HL-60 (cell line): ENCODE results near the gene CALR3.

Experiments
- DNase-seq, 2 experiments: peaks; one replicate each; pipeline ENCODE4 v3.0.0-alpha.2; 2010 to 2020; ENCODE audit warnings: low read depth in 1 of 2, low spot score in 1 of 2
- H3K27ac ChIP-seq: fragments of 250-450 bp; sonication (Bioruptor Pico); replicated peaks from 2 replicates; pipeline ENCODE4 v1.5.1; 2020; ENCODE audit warnings: mild to moderate bottlenecking, moderate library complexity
- H3K27me3 ChIP-seq: fragments of 250-450 bp; sonication (Bioruptor Pico); 2 replicates; pipeline ENCODE4 v1.5.1; 2021; ENCODE audit warnings: mild to moderate bottlenecking, moderate library complexity; ENCODE audit not compliant: insufficient read depth, poor library complexity, severe bottlenecking
- H3K4me3 ChIP-seq: replicated peaks from 2 replicates; pipeline ENCODE4 v1.5.1; 2011; ENCODE audit warnings: mild to moderate bottlenecking, control low read depth, low read length; ENCODE audit not compliant: insufficient read depth
- CTCF ChIP-seq: IDR thresholded peaks from one replicate; pipeline ENCODE4 v1.5.1; 2011; ENCODE audit warnings: low read length, control low read depth, inconsistent platforms; ENCODE audit not compliant: insufficient read depth
- GABPA ChIP-seq: IDR thresholded peaks from 2 replicates; pipeline ENCODE4 v1.6.1; 2012; ENCODE audit warnings: low read depth
- POLR2AphosphoS5 ChIP-seq: IDR thresholded peaks from 2 replicates; pipeline ENCODE4 v1.6.1; 2012; ENCODE audit warnings: low read depth
- REST ChIP-seq: IDR thresholded peaks from 2 replicates; pipeline ENCODE4 v1.6.1; 2012; ENCODE audit warnings: low read depth; ENCODE audit not compliant: insufficient replicate concordance
- SPI1 ChIP-seq: IDR thresholded peaks from 2 replicates; pipeline ENCODE4 v1.6.1; 2012; ENCODE audit warnings: low read depth, mild to moderate bottlenecking, borderline replicate concordance

The CALR3 gene

GRCh38 chr19:16520074-16520973 lies 24.4 kb upstream of the CALR3 start:
- Histone ChIP-seq H3K27ac (no peak overlapping the region), H3K4me3 (no peak overlapping the region), H3K27me3 (no peaks in the 10 kb centered on the region)
- TF ChIP-seq SPI1 (no peak), POLR2AphosphoS5 (0 out of 2 replicates have a peak, but pooled peaks have one; percentile 22)
- DNase-seq = no peak

- no peaks in the 10 kb centered on the region for H3K27me3 ChIP-seq
- no peak overlapping the region for H3K27ac ChIP-seq
- no peak for DNase-seq
- TF ChIP-seq GABPA (no peak), CTCF (no peak), REST (no peak), SPI1 (no peak), POLR2AphosphoS5 (no peak)
- no peak overlapping the region for H3K4me3 ChIP-seq
These were observed 23.3 kb upstream of the CALR3 start for GRCh38 chr19:16519230-16519687.

GRCh38 chr19:16518483-16519229 lies 22.7 kb upstream of the CALR3 start:
- no peak overlapping the region for H3K4me3 ChIP-seq
- DNase-seq = no peak
- TF ChIP-seq CTCF = no peak
- TF ChIP-seq REST = no peak
- no peak for TF ChIP-seq GABPA
- no peak for TF ChIP-seq SPI1
- TF ChIP-seq POLR2AphosphoS5 = no peak
- H3K27me3 ChIP-seq = no peaks in the 10 kb centered on the region
- no peak overlapping the region for H3K27ac ChIP-seq

GRCh38 chr19:16518061-16518460 lies 22.1 kb upstream of the CALR3 start:
- Histone ChIP-seq H3K27me3 (no peaks in the 10 kb centered on the region), H3K27ac (no peak overlapping the region), H3K4me3 (no peak overlapping the region)
- TF ChIP-seq GABPA = no peak
- no peak for TF ChIP-seq SPI1
- TF ChIP-seq POLR2AphosphoS5 = no peak
- TF ChIP-seq CTCF = no peak
- DNase-seq = no peak
